Activated CD8-positive, alpha-beta memory T cell treated with anti-CD3 and anti-CD28 coated beads for 48 hours (primary cell): ENCODE data around the gene HTATIP2.
"Not testable (repeated sequence)": the region's sequence is repeated elsewhere in the genome, so short reads cannot be mapped to it uniquely, and the experiment has no call there.

Source experiments
- DNase-seq, 3 experiments: peaks; one replicate each; pipeline ENCODE4 v3.0.0-alpha.2; 2020; ENCODE audit warnings: low read depth in 2 of 3, low spot score in 2 of 3

Gene HTATIP2

GRCh38 chr11:20369826-20370225 lies 6.3 kb downstream of the HTATIP2 start:
- no peak for DNase-seq

GRCh38 chr11:20372081-20372626 lies 8.6 kb downstream of the HTATIP2 start:
- DNase-seq, result no peak

- DNase-seq, result no peak
Observed at GRCh38 chr11:20373147-20373546, 9.6 kb downstream of the HTATIP2 start.

- DNase-seq, result no peak
Observed at GRCh38 chr11:20373568-20374209, 10.2 kb downstream of the HTATIP2 start.

GRCh38 chr11:20374741-20375300 lies 11.3 kb downstream of the HTATIP2 start:
- DNase-seq, result no peak

GRCh38 chr11:20376162-20376730 lies 12.7 kb downstream of the HTATIP2 start:
- DNase-seq, result no peak

- not testable (repeated sequence) for DNase-seq
Observed at GRCh38 chr11:20385996-20386395, 22.5 kb downstream of the HTATIP2 start.

- peak; percentile 84 to 95 (median 95) for DNase-seq
Observed at GRCh38 chr11:20387261-20388095, 24.0 kb downstream of the HTATIP2 start, which contains the start of gene PRMT3. PRMT3 (plus strand) TSS chr11:20387716; CDS start chr11:20387747, 31 bp downstream.

- DNase-seq, result no peak
Observed at GRCh38 chr11:20388096-20389055, 24.9 kb downstream of the HTATIP2 start.

GRCh38 chr11:20397281-20397680 lies 33.8 kb downstream of the HTATIP2 start:
- DNase-seq, result no peak

- no peak for DNase-seq
Observed at GRCh38 chr11:20399498-20399897, 36.0 kb downstream of the HTATIP2 start.

GRCh38 chr11:20403059-20403458 lies 39.5 kb downstream of the HTATIP2 start:
- DNase-seq, result no peak

- DNase-seq, result no peak
Observed at GRCh38 chr11:20406484-20406883, 43.0 kb downstream of the HTATIP2 start.

GRCh38 chr11:20407344-20407743 lies 43.8 kb downstream of the HTATIP2 start:
- no peak for DNase-seq

GRCh38 chr11:20415432-20415831 lies 51.9 kb downstream of the HTATIP2 start:
- DNase-seq, result no peak

GRCh38 chr11:20417771-20418170 lies 54.3 kb downstream of the HTATIP2 start:
- DNase-seq, result no peak

- DNase-seq, result no peak
Observed at GRCh38 chr11:20421946-20422345, 58.4 kb downstream of the HTATIP2 start.

- DNase-seq, result no peak
Observed at GRCh38 chr11:20429216-20429615, 65.7 kb downstream of the HTATIP2 start.
